Retina (tissue), 1 donor: ENCODE measurements around the gene GNAI2.
A peak's percentile ranks its signal among the peaks of the same experiment; 100 is the strongest.
"Not testable (repeated sequence)": the region's sequence is repeated elsewhere in the genome, so short reads cannot be mapped to it uniquely, and the experiment has no call there.

ENCODE experiments used
- DNase-seq: peaks from one replicate; pipeline ENCODE4 v3.0.0-alpha.2; 2016

The GNAI2 gene

DNA sequence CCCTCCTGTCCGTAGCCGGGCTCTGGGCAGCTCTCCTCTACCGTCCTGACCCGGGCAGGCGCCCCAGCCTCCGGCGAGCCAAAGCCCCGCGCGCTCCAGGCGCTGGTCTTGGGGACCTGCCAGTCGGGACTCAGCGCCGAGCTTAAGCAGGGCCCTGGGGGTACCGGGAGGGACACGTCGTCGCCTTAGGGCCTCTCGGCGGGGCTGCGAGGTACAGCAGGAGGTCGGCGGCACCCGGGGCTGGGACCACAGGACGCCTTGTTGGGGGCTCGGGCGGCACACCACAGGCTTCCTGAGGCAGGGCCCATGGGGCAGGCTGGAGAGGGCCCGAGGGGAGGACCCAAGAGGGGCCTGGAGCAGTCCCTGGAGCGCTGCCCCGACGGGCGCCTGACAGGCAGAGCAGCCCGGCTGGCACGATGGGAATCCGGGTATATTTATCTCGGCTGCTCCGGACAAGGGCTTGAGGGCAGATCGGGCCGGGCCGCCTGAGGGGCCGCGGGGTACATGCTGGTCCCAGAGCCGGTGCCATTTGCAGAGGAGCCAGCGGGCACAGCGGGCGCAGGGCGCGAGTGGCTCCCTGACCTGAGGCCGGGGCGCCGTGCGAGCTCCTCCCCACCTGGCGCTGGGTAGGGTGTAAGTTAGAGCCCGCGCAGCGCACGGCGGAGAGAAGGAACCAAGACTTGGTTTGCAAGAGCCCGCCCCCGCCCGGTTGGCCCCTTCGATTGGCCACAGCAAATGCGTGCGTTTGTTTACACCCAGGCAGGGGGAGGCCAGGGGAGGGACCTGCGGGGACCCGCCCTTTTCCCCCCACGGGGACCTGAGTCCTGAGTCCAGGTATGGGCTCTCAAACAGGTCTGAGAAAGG lies 30.4 kb upstream of the GNAI2 start:
- DNase-seq = peak; percentile 84

DNA sequence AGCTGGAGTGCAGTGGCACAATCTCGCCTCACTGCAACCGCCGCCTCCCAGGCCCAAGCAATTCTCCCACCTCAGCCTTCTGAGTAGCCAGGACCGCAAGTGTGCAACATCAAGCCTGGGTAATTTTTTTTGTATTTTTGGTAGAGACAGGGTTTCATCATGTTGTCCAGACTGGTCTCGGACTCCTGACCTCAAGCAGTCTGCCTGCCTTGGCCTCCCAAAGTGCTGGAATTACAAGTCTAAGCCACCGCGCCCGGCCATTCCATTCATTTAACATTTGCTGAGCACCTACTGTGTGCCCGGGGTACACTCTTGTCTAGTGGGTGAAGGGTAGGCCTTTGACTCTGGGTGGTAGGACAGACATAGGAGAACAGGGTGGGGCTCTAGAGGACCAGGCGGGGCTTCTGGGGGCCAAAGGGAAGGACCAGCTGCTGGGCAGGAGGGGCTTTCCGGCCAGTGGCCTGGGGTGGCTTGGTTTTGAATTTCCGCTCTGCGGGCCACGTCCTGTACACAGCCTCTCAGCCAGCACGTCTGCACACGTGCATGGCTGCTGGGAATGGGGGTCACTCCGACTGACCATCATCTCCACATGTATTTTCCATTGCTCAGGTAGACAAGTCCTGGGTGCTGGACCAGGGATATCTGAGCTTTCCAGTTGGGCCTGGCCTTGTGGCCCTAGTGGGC lies 28.5 kb upstream of the GNAI2 start:
- no peak for DNase-seq

DNA sequence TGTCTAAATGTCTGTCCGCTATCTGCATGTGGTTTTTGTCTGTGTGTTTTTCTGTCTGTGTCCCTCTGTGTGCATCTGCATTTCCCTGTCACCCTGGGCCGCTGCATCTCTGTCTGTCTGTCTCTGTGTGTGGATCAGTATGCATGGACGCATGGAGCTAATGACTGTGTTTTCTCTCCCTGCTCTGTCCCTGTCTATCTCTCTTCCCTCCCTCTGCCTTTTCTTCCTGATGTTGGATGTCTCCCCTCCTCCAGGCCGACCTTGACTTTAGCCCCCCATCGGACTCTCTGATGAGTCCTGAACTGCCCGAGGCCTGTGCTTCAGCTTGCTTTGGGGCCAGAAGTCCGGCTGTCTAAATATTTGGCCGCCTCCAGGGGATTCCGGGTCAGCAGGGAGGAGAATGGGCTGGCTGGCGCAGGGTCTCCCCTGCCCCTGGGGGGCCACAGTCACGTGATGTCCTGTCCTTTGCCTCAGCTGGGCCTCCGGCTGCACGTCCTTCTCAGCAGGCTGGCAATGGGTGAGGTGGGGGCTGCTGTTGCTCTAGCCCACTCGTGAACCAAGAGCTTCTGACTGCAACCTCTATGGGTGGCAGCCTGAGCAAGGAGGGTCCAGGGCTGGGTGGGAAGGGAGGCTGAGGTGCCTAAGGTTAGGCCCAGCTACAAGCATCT lies 27.2 kb upstream of the GNAI2 start:
- no peak for DNase-seq

DNA sequence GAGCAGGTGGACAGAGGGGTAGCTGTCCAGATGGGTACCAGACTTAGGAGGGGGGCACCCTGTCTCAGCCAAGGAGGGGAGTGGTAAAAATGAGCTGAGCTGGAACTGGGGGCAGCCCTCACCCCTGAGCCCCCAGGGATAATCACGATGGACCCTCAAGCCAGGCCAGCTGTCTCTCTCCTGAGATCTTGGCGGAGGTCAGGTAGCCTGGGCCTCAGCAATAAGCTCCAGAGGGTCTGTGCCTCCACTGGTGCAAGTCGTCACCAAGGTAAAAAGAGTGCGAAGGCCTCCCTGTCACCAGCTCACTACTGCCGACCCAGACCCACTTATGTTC lies 25.9 kb upstream of the GNAI2 start:
- no peak for DNase-seq

DNA sequence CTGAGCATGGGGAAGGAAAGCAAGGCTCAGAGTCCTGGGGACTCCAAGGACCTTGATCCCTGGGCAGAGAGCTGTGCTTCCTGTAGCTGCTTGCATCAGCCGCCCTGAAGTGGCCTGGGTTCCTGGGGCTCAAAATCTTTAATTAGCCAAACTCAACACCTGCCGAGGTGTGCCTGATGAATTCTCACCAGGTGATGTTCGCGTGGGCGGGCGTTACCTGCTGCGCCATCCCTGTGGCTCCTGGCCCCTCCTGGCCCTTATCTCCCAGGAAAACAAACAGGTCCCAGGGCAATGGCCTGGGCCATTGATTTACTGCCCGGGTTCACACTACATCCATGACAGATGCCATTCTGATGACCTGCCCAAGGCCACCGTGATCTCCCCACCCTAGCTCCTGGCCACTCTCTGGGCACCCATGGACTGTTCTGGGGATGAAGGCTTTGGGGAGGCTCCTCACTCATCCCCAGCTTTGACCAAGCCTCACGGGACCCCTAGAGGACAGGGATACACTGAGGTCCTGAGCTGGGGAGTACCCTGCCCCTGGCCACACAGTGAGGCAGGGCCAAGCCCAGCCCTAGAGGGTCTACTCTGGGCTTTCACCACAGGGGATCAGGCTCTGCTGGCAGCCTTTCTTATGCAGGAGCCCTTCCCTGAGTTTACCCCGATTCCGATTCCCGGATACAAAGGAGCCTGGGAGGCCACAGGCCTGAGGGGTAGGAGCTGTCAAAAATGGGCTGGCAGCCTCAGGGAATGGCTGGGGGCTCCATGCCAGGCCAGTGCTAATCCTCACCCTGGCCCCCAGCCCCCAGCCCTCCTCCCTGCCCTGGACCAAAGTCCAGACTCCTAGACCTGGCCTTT lies 25.3 kb upstream of the GNAI2 start:
- DNase-seq = no peak

DNA sequence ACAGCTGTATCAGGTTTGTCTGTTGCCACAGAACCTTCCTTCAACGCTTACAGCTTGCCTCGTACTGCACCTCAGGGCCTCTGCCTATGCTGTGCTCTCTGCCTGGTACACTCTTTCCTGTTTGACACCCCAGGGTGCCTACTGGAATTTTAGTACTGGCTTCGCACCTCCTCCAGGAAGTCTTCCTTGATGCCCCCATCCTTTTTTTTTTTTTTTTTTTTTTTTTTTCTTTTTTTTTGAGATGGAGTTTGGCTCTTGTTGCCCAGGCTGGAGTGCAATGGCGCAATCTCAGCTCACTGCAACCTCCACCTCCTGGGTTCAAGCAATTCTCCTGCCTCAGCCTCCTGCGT lies 24.7 kb upstream of the GNAI2 start:
- DNase-seq = not testable (repeated sequence)

DNA sequence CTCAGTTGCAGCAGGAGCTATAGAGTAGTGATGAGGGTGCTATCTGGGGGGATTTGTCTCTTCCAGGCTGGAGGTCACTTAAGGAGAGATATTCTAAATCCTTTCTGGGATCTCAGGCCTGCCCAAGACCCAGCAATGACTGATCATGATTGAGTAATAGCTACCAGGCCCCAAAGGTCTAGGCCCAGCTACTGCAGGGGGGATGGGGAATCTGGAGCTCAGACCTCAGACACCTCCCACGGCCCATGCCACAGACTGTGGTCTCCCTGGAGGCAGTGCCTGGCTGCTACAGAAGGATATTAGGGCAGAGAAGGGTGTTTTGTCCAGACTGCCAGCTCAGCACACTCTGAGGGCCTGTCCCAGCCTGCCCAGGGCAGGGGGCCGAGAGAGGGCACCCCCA lies 24.1 kb upstream of the GNAI2 start:
- no peak for DNase-seq

DNA sequence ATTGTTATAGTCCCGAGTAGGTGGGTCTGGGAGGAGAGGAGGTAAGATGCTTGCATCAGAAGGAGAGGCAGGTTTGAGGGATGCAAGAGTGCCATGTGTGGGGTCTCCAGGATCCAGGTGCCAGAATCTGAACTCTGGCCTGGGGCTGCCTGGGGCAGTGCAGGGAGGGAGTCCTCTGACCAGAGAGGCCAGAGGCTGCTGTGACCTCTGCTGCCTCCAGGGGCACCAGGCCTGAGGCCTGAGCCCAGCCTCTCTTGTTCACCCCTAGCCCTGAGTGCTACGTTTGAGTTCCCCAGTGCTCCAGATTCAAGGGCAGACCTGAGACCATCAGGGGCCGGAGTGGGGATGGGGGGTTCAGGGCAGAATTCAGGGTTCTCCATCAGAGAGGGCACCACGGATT lies 23.5 kb upstream of the GNAI2 start:
- DNase-seq = no peak

DNA sequence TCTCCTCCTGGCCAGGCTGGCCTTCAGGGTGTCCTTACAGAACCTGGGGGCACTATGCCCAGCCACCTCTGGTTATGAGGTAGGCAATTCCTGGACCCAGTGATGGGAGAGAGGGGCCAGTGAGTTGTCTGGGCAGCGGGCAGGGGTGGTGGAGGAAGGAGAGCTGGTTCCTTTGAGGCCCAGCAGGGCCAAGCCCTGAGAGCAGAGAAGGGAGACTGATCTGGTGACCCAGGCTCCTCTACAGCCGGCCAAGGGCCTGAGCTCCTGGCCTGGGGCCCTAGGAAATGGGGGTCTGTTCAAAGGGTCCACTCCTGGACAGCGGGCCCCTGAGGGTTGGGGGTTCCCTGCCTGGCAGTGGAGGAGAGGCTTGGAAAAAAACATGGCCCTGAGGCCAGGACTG lies 23.0 kb upstream of the GNAI2 start:
- no peak for DNase-seq

DNA sequence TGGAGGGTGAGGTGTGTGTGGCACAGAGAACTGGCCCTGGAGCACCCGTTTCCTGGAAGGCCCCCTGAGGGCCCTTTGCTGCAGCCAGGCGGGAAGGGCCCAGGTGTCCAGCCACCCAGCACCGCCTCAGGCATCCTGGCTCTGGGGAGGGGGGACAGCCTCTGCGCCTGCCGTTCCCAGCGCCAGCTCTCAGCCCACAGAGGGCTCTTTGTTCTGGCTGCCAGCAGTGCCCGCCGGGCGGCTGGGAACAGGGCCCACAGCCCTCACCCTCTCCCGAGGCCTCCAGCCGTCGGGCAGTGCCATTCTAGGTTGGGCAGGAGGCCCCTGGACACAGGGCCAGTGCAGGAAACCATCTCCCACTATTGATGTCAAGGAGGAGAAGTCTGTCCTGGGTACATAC lies 22.6 kb upstream of the GNAI2 start:
- no peak for DNase-seq

DNA sequence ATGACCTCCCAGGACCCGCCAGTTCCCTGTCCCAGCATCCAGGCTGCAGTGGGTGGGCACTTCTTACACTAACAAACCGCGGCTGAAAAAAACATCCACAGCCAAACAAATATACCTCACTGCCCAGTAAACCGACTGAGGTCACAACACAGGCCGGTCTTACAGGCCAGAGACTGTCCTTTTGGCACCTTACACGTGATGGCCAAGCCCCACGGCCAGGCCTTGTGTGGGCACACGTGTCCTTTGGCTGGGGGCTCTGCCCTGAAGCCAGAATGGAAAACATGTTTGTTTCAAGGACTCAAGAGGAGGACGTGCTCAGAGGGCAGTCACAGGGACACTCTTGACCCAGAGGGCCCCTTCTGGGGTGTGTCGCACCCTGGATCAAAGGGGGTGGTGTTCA lies 21.2 kb upstream of the GNAI2 start:
- DNase-seq = no peak

DNA sequence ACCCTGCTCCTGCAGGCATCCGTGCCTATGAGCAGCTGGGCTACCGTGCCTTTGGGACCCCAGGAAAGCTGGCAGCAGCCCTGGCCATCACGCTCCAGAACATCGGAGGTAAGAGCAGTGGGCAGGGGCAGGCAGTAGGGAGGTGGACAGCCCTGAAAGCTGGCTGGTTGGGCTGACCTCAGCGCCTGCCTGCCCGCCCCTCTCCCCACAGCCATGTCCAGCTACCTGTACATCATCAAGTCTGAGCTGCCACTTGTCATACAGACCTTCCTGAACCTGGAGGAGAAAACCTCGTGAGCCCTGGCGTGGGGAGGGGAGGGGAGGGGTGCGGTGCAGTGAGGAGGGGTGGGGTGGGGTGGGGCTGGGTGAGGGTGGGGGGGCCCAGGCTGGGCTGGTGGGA lies 20.5 kb upstream of the GNAI2 start:
- DNase-seq = no peak

DNA sequence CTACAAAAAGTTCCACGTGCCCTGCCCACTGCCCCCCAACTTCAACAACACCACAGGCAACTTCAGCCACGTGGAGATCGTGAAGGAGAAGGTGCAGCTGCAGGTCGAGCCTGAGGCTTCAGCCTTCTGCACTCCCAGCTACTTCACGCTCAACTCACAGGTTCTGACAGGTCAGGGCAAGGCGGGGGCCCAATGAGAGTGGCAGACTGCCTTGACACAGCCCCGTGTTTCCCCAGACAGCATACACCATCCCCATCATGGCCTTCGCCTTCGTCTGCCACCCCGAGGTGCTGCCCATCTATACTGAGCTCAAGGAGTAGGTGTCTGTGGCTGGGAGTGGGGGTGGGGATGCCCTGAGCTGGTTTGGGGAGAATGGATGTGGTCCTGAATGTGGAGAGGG lies 18.3 kb upstream of the GNAI2 start:
- DNase-seq = no peak

DNA sequence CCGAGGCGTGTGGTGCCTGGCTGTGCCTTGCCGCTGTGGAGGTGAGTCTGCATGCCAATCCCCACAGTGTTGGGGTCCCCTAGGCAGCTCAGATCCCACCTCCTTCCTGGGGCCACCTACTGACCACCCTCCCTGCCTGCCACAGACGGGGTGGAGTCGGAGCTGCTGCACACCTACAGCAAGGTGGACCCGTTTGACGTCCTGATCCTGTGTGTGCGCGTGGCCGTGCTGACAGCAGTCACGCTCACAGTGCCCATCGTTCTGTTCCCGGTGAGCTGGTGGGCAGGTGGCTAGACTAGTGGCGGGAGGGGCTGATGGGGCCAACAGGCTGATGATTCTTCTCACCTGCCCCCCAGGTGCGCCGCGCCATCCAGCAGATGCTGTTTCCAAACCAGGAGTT lies 17.6 kb upstream of the GNAI2 start:
- DNase-seq = no peak

DNA sequence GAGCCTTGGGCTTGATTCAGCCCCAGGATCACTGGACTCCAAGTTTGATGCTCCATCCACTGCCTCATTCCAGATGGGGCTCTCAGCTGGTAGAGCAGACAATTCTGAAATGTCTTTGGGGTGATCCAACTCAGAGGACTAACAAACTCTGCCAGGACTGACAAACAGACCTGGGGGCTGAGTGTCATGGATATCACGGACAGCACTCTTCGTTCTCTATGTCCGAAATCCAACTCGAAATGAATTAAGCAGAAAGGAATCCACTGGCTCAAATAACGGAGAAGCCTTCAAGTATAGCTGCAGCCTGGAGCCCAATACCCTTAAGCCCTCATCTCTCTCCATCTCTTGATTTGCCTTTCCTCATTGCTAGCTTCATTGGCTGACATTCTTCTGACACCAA lies 16.7 kb upstream of the GNAI2 start:
- DNase-seq = no peak

DNA sequence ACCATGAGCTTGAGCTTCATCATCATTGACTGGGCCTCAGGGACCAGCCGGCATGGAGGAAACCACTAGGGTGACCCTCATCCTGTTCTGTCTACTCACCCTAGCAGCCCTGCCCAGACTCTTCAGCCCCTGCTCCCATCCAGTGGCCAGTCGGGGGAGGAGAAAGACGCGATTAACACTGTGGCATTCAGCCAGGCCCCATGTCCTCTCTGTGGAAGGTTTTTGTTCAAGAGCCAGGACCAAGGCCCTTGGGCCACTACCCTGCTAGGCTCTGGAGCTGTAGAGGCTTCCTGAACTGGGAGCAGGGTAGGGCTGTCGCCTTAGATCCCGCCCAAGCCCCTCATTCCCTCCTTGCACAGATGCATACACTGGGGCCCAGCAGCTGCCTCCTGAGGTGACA lies 15.9 kb upstream of the GNAI2 start:
- no peak for DNase-seq

DNA sequence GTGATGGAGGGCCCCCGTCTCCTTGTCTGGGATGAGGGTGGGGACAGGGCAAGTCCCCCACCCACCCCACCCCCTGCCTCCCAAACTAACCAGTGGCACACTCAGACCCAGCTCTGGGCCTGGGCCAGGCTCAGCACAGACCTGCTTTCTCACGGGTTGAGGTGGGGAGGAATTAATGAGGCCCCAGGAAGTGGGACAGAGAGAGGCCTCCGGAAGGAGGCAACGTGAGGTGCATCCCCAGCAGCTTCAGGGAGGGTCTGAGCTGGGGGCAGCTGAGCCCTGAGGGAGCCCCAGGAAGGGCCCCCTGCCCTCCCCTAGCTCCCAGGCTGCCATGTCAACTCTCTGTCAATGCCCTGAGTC lies 15.0 kb upstream of the GNAI2 start:
- no peak for DNase-seq

DNA sequence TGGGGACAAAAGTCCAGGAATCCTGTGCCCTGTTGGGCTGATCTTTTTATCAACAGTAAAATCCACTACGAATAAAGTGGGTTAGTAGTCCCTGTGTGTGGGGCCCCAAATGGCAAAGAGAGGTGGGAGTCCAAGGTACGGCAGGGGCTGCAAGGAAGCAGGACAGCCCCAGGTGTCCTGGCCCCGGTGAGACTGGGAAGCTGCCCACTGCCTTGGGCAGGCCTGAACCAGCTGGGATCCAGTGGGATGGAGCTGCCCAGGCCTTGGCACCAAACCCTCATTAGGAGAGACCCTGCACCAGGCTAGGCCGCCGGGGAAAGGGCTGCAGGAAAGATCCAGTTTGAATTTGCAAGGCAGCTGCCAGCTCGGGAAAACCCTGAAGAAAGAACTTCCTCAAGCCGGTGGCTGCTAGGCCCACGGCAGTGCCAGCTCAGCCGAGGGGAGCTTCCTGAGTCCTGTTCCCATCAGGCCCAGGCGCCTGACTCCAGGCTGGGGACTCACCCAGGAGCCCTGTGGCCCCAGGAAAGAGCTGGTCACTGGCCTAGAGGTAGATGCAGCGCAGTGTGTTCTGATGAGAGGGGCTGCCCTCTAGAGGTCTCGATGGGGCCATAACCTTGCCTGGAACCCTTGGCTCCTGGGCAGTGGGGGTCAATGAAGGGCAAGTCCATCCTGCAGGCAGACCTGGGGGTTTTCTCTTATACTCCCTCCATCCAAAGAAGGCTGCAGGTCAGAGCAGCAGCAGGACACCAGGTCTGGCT lies 14.4 kb upstream of the GNAI2 start:
- no peak for DNase-seq

DNA sequence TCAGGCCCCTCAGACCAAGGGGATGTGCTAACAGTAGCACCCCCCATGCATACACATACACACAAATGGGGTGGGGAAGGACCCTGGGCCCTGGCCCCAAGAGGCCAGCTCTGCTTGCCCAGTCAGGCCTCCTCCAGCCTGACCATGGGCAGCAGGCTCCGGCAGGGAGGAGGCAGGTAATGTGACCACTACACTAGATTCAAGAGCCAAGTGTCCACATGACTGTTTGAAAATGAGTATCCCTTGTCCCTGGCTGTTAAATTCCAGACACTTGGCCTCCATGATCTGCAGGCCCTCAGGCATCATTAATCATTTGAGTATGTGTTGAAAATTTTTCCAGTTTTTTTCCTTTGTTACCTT lies 13.9 kb upstream of the GNAI2 start:
- DNase-seq = no peak

DNA sequence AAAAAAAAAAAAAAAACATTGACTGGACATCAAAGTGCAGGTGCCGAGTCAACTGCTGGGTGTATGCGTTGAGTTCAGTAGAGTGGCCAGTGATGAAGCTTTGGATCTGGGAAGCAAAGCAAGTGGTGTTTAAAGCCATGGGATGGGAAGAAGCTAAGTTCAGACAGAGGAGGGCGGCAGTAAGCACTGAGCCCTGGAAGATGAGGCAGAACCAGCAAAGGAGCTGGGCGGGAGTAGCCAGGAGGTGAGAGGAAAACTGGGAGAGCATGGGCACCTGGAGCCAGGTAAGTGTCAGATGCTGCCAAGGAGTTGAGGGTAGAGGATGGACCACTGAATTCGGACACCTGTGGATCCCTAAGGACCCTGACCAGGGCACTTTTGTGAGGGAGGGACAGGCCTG lies 11.4 kb upstream of the GNAI2 start:
- no peak for DNase-seq

DNA sequence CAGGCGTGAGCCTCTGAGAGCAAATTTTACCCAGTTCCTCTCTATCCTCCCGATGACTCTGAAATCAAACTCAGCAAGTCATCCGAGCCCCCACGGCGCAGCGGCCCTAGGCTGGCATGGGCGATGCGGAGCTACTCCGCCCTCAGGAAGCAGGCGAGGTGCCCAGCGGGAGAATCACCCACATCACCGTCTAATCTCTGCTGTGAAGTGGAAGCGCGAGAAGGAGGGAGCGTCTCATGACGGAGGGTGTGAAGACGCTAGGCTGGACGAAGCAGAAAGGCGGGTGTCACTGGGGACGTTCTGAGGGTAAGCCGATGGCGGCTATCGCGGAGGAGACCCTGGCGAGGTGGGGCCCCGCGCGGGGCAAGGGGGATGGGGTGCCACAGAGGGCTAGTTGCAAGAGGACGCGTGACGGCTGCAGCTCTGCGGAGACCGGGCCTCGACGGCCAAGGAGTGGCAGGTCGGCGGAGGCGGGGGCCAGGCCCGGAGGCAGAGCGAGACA lies 9.1 kb upstream of the GNAI2 start:
- peak; percentile 85 for DNase-seq

DNA sequence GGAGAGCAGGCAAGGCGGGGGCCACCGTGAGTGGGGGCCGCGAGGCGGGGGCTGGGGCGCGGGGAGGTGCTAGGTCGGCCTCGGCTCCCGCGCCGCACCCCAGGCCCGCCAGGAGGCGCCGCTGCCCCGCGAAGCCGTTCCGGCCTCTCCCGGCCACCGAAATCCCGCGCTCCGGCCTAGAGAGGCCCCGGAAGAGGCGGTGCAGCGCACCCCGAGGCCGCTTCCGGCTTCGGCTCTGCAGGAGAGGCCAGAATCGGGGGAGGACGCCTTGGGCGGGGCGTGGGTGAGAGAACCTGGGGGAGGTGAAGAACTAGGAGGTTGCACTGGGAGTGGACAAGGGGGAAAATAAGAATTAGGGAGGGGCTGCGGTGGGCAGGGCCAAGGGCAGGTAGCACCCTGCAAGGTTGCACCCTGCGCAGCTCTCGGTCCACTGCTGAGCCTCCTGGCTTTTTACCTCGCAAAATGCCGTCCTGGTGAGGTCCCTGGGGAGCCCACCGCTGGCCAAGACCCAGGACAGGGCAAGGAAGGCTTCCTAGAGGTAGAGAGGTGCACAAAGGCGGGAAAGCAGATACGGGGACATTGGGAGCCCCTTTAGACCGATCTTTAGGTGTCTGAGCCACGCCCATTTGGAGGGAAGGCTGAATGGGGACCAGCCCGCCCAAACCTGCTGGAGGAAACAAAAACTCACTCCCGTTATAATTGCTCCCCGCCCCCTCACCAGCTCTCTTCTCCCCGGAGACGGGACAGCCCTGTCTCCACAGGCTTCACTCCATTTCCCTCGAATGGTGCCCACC lies 8.4 kb upstream of the GNAI2 start:
- peak; percentile 92 for DNase-seq
